Effector CD4-positive, alpha-beta T cell (primary cell): Measurements from ENCODE around the gene LILRB3.
"Not testable (repeated sequence)": the region's sequence is repeated elsewhere in the genome, so short reads cannot be mapped to it uniquely, and the experiment has no call there.

Experiments
- DNase-seq: peaks from one replicate; pipeline ENCODE4 v3.0.0-alpha.2; 2020

The LILRB3 gene

DNA sequence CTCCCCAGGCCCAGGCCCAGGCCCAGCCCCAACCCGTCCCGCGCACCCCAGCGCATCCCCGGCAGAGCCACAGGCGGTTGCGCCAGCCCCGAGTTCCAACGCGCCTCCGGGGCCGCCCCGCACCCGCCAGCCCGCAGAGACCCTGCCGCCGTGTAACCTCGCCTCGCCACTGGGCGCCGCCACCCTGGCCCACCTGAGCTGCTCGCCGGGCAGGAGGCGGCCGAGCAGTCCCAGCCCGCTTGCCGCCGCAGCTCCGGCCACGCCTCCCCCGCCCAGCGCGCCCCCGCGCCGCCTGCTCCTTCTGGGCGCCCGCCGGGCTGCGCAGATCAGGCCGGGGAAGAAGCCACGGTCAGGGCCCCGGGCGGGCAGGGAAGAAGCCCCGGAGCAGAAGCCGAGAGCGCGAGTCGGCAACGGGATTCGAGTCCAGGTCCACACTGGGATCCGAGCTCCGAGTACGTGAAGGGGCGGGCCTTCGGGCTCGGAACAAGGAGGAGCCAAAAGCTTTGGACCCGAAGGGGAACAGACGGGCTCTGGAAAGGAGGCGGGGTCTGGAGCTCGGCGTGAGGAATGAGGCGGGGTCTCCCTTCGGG, 33.6 kb downstream of the LILRB3 start, which contains the start of gene MBOAT7:
MBOAT7 (minus strand) TSS at position 436 of the 590 bp plus-strand sequence. CDS start 1,072 bp downstream, outside the sequence.
- DNase-seq: no peak

DNA sequence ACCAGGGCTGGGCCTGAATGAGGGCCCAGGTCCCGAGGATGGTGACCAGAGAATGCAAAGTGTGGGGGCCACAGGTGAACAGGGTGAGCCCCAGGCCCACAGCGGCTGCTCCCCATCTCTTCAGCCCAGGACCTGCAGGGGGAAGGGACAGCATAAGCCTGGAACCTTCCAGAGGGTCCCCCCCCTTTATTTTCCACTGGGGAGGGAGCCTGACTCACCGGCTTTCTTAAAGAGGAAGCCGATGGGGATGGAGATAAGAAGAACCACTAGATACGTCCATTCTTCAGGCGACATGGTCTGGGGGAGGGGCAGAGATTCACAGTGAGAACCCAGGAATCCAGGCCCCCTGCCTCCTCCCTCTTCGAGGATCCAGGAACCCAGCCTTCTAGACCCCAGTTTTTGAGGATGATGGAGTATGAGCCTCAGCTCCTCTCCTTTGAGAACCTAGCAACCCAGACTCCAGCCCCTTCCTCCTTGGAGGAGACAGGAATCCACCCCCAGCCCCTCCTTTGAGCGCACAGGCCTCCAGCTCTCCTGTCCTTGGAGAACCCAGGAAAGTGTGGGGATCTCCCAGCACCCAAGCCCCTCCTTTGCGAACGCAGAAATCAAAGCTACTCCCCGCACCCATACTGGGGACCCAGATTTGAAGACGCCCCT, 34.5 kb downstream of the LILRB3 start:
- peak; percentile 51 for DNase-seq

- DNase-seq: no peak
Measured at GRCh38 chr19:54186934-54187381, 35.8 kb downstream of the LILRB3 start.

- no peak for DNase-seq
Measured at GRCh38 chr19:54186351-54186750, 36.5 kb downstream of the LILRB3 start.

DNA sequence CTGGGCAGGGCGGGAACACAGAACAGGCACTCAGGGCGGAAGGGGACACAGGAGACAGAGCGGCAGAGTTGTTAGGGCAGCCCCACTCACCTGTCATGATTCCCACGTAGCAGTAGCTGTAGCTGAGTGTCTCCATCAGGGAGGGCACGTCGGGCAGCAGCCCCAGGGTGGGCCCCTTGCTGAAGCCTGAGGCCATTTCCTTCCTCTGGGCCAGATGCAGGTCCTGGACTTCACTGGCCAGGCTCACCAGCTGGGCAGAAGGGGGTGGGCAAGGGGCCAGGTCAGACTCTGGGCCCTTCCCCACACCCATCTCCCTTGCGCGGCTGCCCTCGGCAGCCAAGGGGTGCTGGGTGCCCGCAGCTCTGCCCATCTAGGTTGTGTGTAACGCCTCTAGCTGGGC, 39.4 kb downstream of the LILRB3 start:
- no peak for DNase-seq

GRCh38 chr19:54181894-54182293, 40.9 kb downstream of the LILRB3 start:
- DNase-seq: not testable (repeated sequence)

DNA sequence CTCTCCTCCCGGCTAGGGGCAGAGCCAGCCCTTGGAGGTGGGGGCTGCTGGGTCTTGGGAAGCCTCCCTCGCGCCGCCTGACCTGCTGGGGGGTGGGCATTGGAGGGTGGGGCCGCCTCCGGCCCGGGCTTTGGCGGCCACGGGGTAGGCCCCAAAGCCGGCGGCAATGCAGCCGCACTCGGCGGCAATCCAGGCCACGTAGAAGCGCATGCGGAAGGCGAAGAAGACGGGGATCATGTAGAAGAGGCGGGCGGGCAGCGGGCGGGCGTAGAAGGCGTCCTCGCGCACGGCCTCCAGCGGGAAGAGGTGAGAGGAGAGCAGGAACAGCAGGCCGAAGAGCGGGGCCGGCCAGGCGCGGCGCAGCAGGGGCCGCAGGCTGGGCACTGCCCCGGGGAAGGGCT, 42.1 kb downstream of the LILRB3 start:
- DNase-seq: no peak

DNA sequence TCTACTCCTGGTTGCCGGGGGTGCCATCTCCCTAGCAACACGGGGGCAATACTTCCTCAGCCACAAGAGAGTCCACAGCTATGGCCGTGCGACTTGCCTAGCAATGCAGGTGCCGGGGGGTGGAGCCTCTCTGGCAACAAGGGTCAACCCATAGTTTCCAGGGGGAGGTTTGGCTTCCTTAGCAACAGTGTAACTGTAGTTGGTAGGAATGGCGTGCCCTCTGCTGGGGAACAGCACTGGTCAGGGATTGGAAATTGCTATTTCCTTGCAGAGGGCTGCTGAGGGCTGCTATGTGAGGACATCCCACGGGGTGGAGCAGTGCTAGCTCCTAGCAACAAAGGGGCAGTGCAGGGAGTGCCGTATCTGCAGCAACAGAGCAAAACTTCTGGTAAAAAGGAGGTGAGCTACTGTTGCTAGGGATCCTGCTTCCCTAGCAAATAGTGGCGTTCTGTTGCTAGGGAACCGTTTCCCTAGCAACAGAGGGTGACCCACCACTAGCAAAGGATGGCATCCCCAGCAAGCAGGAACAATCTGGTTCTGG, 42.8 kb downstream of the LILRB3 start:
- DNase-seq: no peak

GRCh38 chr19:54179262-54179852, 43.5 kb downstream of the LILRB3 start:
- no peak for DNase-seq

DNA sequence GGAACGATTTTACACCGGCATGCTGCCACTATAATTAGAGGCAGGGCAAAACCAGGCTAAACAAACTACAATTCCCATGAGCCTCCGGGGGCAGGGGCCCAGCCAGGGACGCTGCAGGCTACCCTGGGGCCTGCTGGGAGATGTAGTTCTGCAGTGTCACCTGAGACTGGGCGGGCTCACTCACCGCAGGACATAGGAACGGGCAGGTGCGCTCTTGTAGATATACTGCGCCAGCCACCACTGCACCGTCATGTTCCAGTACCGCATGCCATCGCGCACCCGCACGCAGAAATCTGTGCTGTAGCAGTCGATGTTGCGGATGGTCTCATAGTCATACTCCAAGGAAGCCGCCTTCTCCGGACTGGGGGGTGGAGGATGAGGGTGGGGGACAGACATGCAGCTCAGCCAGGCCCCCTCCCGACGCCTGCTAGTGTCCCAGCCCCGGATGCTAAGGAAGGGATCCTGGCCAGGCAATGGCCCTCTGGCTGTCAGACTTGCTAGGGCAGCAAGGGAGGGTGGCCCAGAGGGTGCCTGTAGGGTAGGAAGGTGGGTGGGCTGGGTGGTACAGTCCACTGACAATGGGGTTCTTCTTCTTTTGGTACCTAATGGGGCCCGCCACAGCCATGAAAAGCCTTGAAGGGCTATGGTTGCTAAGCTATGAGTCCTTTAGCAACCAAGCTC, 44.1 kb downstream of the LILRB3 start:
- DNase-seq: no peak

DNA sequence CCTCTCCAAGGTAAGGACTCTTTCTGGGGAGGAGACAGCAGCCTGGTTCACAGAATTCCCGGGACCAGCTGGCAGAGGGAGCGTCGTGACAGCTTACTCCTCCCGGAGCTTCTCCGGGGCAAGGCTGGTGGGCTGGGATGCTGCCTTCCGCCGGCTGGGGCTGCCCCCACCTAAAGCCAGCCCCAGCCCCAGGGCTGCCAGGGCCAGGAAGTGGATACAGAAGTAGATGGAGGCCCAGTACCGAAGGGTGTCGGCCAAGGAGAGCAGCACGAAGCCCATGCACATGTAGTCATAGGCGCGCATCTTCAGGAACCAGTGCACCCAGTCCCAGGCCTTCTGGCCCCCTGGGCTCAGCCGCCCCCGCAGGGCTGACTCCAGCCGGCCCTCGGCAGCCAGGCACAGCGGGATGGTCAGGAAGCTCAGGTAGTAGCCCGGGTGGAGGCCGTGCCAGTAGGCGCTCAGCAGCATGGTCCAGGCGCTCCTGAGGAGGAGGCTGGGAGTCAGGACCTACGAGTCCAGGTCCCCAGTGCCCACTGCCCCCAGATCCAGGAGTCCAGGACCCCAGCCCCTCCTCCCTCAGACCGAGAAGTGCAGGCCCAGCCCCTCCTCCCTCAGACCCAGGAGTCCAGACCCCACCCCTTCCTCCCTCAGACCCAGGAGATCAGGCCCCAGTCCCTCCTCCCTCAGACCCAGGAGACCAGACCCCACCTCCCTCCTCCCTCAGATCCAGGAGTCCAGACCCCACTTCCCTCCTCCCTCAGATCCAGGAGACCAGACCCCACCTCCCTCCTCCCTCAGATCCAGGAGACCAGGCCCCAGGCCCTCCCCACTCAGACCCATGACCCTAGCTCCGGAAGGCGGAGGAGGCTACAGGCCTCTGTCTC, 48.6 kb downstream of the LILRB3 start:
- no peak for DNase-seq

- no peak for DNase-seq
Measured at GRCh38 chr19:54173359-54173699, 49.5 kb downstream of the LILRB3 start.

DNA sequence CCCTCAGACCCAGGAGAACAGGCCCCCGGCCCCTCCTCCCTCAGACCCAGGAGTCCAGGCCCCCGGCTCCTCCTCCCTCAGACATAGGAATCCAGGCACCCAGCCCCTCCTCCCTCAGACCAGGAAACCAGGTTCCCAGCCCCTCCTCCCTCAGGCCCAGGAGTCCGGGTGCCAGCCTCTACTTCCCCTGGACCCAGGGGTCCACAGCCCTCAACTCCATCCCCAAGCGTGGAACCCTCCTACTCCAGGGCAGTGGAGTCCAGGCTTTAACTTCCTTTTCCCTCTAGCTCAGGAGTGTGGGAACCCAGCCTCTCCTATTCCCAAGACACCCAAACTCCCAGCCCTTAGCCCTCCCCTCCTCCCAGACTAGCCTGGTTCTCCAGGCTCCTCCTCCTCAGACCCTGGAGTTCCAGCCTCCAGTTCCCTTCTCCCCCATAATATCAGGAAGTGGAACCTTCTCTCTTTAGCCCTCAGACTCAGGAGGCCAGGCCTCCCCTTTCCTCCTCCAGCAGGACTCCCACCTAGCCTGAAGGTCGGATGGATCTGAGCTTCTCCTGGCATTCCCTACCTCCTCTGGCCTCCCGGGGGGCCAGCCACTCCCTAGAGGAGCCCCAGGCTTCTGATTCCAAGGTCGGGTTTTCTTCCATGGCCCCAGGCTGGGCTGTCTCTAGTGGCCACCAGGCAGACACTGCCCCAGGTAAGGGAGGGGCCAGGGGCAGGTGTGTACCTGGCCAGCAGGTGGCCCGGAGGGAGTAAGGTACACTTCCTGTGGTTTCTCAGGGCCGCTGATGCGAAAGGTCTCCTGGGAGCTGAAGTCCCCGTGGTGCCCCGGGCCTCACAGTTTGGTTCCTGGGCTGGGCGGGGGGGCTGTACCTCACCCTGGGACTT, 50.1 kb downstream of the LILRB3 start, which contains the start of gene TMC4:
TMC4 (minus strand) TSS at position 690 of the 888 bp plus-strand sequence; CDS start at position 647, 43 bp downstream.
- DNase-seq: no peak

- DNase-seq: not testable (repeated sequence)
Measured at GRCh38 chr19:54171736-54172431, 50.9 kb downstream of the LILRB3 start.

DNA sequence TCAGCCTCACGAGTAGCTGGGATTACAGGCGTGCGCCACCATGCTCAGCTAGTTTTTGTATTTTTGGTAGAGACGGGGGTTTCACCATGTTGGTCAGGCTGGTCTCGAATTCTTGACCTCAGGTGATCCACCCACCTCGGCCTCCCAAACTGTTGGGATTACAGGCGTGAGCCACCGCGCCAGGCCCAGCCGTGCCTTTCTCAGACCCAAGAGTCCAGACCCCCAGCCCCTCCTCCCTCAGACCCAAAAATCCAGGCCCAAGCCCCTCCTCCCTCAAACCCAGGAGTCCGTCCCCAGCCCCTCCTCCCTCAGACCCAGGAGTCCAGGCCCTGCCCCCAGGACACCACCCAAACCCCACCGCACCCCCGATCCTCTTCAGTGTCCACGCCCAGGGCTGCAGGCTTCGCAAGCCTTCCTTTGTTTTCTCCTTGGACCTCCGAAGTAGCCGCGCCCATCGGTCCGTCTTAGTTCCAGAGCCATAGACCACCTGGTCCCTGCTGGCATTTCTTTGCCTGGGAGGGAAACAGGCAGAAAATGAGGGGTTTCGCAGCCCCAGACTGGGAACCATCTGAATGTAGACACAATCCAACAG, 53.6 kb downstream of the LILRB3 start:
- no peak for DNase-seq

DNA sequence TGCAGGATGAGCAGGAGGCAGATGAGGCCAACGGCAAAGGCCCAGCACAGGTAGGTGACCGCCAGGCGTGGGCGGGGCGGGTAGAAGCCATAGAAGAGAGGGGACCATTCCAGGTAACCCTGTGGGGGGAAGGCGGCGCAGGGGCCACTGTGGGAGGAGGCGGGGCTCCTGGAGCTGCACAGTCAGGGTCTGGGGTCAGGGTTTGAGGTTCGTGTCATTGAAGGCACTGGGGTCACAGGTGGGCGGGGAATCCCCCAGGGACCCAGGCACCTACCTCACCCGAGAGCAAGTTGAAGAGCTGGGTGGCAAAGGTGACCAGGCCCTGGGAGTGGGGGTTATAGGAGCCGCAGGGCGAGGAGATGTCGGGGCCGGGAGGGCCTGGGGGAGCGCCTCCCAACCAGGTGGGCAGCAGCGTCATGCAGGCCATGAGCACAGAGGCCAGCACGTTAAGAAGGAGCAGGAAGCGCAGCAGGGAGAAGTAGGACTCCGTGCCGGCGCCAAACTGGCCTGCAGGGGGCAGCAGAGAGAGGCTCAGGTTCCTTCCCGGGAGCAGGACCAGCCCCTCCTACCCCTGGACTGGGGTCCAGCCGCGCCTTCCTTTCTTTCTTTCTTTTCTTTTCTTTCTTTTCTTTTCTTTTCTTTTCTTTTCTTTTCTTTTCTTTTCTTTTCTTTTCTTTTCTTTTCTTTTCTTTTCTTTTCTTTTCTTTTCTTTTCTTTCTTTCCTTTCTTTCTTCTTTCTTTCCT, 54.5 kb downstream of the LILRB3 start:
- DNase-seq: peak; percentile 88
